A549 (cell line): ENCODE results near the gene SLC22A23.

Experiments used
- CEBPB ChIP-seq, 2 experiments: fragments of >200 bp in 1 of 2; sonication (Bioruptor Twin) in 1 of 2; formaldehyde crosslinking in 1 of 2; IDR thresholded peaks; 2 replicates each; pipeline ENCODE4 v1.6.1; 2012 to 2016
- CTCF ChIP-seq: fragments of >200 bp; sonication (Bioruptor Twin); formaldehyde crosslinking; IDR thresholded peaks from 3 replicates; pipeline ENCODE4 v1.5.1; 2016
- EHMT2 ChIP-seq: fragments of 200-600 bp; sonication (generic); IDR thresholded peaks from 2 replicates; pipeline ENCODE4 v1.6.1; 2016; ENCODE audit warnings: antibody characterized with exemption, low read depth, mild to moderate bottlenecking, moderate library complexity
- EP300 ChIP-seq, 2 experiments: fragments of >200 bp; sonication (Bioruptor Twin); formaldehyde crosslinking; IDR thresholded peaks; 2 replicates in 1 of 2; 3 replicates in 1 of 2; pipeline ENCODE4 v1.6.1; 2016 to 2017
- FOXS1 ChIP-seq: fragments of 250-450 bp; sonication (Bioruptor Pico); IDR thresholded peaks from 2 replicates; pipeline ENCODE4 v1.5.0; 2020; ENCODE audit warnings: mild to moderate bottlenecking, moderate library complexity
- HDAC2 ChIP-seq: fragments of 200-600 bp; sonication (generic); IDR thresholded peaks from 2 replicates; pipeline ENCODE4 v1.6.1; 2016
- HES2 ChIP-seq: fragments of >200 bp; sonication (Bioruptor Twin); formaldehyde crosslinking; IDR thresholded peaks from 2 replicates; pipeline ENCODE4 v1.6.1; 2016
- KDM5A ChIP-seq: fragments of 200-600 bp; sonication (generic); IDR thresholded peaks from 2 replicates; pipeline ENCODE4 v1.6.1; 2016; ENCODE audit warnings: antibody characterized with exemption, mild to moderate bottlenecking
- RAD21 ChIP-seq, 2 experiments: fragments of >200 bp in 1 of 2; sonication (Bioruptor Twin) in 1 of 2; formaldehyde crosslinking in 1 of 2; IDR thresholded peaks in 1 of 2; conservative IDR thresholded peaks in 1 of 2; 2 replicates in 1 of 2; 3 replicates in 1 of 2; pipeline ENCODE4 v1.6.1; 2012 to 2018; ENCODE audit warnings: inconsistent platforms in 1 of 2
- REST ChIP-seq: fragments of 200-600 bp; sonication (generic); IDR thresholded peaks from 2 replicates; pipeline ENCODE4 v1.6.1; 2016; ENCODE audit warnings: antibody characterized with exemption, mild to moderate bottlenecking, moderate library complexity
- ZC3H11A ChIP-seq: fragments of 450-650 bp; IDR thresholded peaks from 2 replicates; pipeline ENCODE4 v1.6.1; 2014; ENCODE audit warnings: antibody characterized with exemption, mild to moderate bottlenecking
- ZNF302 ChIP-seq: fragments of 250-450 bp; sonication (Bioruptor Pico); IDR thresholded peaks from 2 replicates; pipeline ENCODE4 v1.9.0; 2021; ENCODE audit warnings: inconsistent platforms, mild to moderate bottlenecking, moderate library complexity

- TF ChIP-seq CTCF (no peak), REST (no peak), ZC3H11A (no peak), HDAC2 (no peak), ZNF302 (no peak), CEBPB (IDR thresholded peaks at IDR 0.05) (no peak), HES2 (no peak), KDM5A (no peak), FOXS1 (no peak), EHMT2 (no peak), EP300 (IDR thresholded peaks at IDR 0.05) (no peak), RAD21 (conservative IDR thresholded peaks at IDR 0.05 in 1 of 2, IDR thresholded peaks at IDR 0.05 in 1 of 2) (no peak)
These were observed 92.5 kb downstream of the SLC22A23 start for GRCh38 chr6:3364391-3364790.
